Caco-2 (cell line): ENCODE results near the gene HID1. TPM values are rescaled to one million over a fixed set of nuclear protein-coding genes. Genes with fewer than 3 reads are reported as not detected.

Source experiments
- BruUV-seq: library from RNA; stranded (reverse); fragments of 400-500 nt; replicated peaks from 2 replicates; lab custom pipeline; 2021; lab: Mats Ljungman, UMichigan
- CTCF ChIA-PET: fragments of 300-600 bp; sonication (Branson Sonifier 250); formaldehyde crosslinking; loops from one replicate; lab custom pipeline; 2022; ENCODE audit warnings: antibody characterized with exemption; lab: Charles Lee
- POLR2A ChIA-PET: fragments of 300-600 bp; sonication (Branson Sonifier 250); formaldehyde crosslinking; loops from one replicate; lab custom pipeline; 2022; ENCODE audit warnings: antibody characterized with exemption; lab: Charles Lee
- DNase-seq, 2 experiments: peaks; one replicate each; pipeline versions ENCODE4 v3.0.0 to v3.0.0-alpha.2; 2020 to 2022
- H3K27me3 ChIP-seq: replicated peaks from 2 replicates; pipeline ENCODE4 v1.6.0; 2011; ENCODE audit warnings: low read length; ENCODE audit not compliant: control insufficient read depth, insufficient read depth
- H3K36me3 ChIP-seq: 2 replicates; pipeline ENCODE4 v1.5.1; 2011; ENCODE audit warnings: low read length; ENCODE audit not compliant: control insufficient read depth, insufficient read depth
- H3K4me1 ChIP-seq: fragments of 250-450 bp; sonication (Bioruptor Pico); 2 replicates; pipeline ENCODE4 v1.5.1; 2020; ENCODE audit warnings: mild to moderate bottlenecking
- H3K4me3 ChIP-seq: 2 replicates; pipeline ENCODE4 v1.5.1; 2011; ENCODE audit warnings: low read depth, mild to moderate bottlenecking, control low read depth, low read length
- H3K9me3 ChIP-seq: fragments of 250-450 bp; sonication (Bioruptor Pico); 2 replicates; pipeline ENCODE4 v1.5.1; 2020; ENCODE audit warnings: mild to moderate bottlenecking, moderate library complexity
- H3K27ac Mint-ChIP-seq: one replicate; pipeline ENCODE4 v1.8.0; 2022; ENCODE audit warnings: mixed read lengths; ENCODE audit not compliant: unreplicated experiment
- H3K27me3 Mint-ChIP-seq: one replicate; pipeline ENCODE4 v1.8.0; 2022; ENCODE audit warnings: mixed read lengths; ENCODE audit not compliant: insufficient read depth, unreplicated experiment
- H3K36me3 Mint-ChIP-seq: one replicate; pipeline ENCODE4 v1.8.0; 2022; ENCODE audit warnings: mild to moderate bottlenecking, mixed read lengths; ENCODE audit not compliant: insufficient read depth, unreplicated experiment
- H3K4me1 Mint-ChIP-seq: one replicate; pipeline ENCODE4 v1.8.0; 2022; ENCODE audit warnings: low read depth, mixed read lengths; ENCODE audit not compliant: unreplicated experiment
- H3K4me3 Mint-ChIP-seq: one replicate; pipeline ENCODE4 v1.8.0; 2022; ENCODE audit warnings: mild to moderate bottlenecking, moderate library complexity, mixed read lengths; ENCODE audit not compliant: unreplicated experiment
- H3K9me3 Mint-ChIP-seq: one replicate; pipeline ENCODE4 v1.8.0; 2022; ENCODE audit warnings: mixed read lengths; ENCODE audit not compliant: unreplicated experiment
- CTCF ChIP-seq, 2 experiments: fragments of 200-600 bp in 1 of 2; IDR thresholded peaks; 1 replicate in 1 of 2; 2 replicates in 1 of 2; pipeline versions ENCODE4 v1.5.1 to v1.8.0; 2011 to 2022; ENCODE audit warnings: antibody characterized with exemption in 1 of 2, control low read depth in 1 of 2, inconsistent platforms in 1 of 2, low read depth in 1 of 2, low read length in 1 of 2, mild to moderate bottlenecking in 1 of 2, moderate library complexity in 1 of 2; ENCODE audit not compliant: insufficient read depth in 1 of 2, severe bottlenecking in 1 of 2, unreplicated experiment in 1 of 2
- intact Hi-C: fragments of 100-400 bp; cut with micrococcal nuclease; formaldehyde crosslinking; loops from one replicate; pipeline ENCODE4 v1.10.0; 2022; ENCODE audit not compliant: unreplicated experiment
- total RNA-seq: library from RNA; stranded (reverse); gene quantifications from 2 replicates; pipeline ENCODE4 v1.2.3, GENCODE V29; 2022

The HID1 gene
- total RNA-seq, 1 experiment from 2014 or later = 29.8 TPM

GRCh38 chr17:74962622-74963394 is 9.8 kb downstream of the HID1 start:
- POLR2A ChIA-PET = interaction anchor here (0.6 to 2.3 kb wide), 3 partner anchors 25 to 206 kb away, joined by 8 to 18 read pairs (median 13); partner anchors contain the start of genes CDR2L and MRPL58
- H3K27me3 Mint-ChIP-seq = no peaks in the 10 kb centered on the region
- no TSS peak for BruUV-seq

GRCh38 chr17:74961657-74962350 is 10.8 kb downstream of the HID1 start:
- Histone ChIP-seq H3K36me3 (peaks cover 1% of the 10 kb centered on the region; the same call in 1 of the 2 replicates), H3K27me3 (no peaks in the 10 kb centered on the region), H3K9me3 (no peaks in the 10 kb centered on the region), H3K4me3 (no peak overlapping the region), H3K4me1 (0 out of 2 replicates have a peak, but pooled peaks cover 3% of the 10 kb centered on the region)
- Mint-ChIP-seq H3K9me3 (no peaks in the 10 kb centered on the region), H3K27ac (no peak overlapping the region), H3K4me3 (no peak overlapping the region), H3K27me3 (no peaks in the 10 kb centered on the region), H3K36me3 (peaks cover 18% of the 10 kb centered on the region), H3K4me1 (peaks cover 21% of the 10 kb centered on the region)
- TF ChIP-seq CTCF (IDR thresholded peaks at IDR 0.05; ENCODE audit: insufficient read depth in 1 of 2, low read depth in 1 of 2, low read length in 1 of 2, severe bottlenecking in 1 of 2, unreplicated experiment in 1 of 2) = peak; percentile 70 to 86
- intact Hi-C loops = loop anchor here (1.0 kb wide), 4 partner anchors 20 to 73 kb away; partner anchors contain the start of gene MRPL58
- CTCF ChIA-PET = interaction anchor here (0.6 to 3.9 kb wide), 34 partner anchors 10 to 240 kb away, joined by 3 to 86 read pairs (median 6); partner anchors contain the start of genes ATP5PD, CDR2L, FDXR and HID1
- POLR2A ChIA-PET = interaction anchor here (0.6 to 2.3 kb wide), 7 partner anchors 11 to 204 kb away, joined by 3 to 18 read pairs (median 4); partner anchors contain the start of genes CDR2L, HID1 and MRPL58
- BruUV-seq = no TSS peak
- peak; percentile 90 to 93 for DNase-seq

More at GRCh38 chr17:74962622-74963394, 9.8 kb downstream of the HID1 start:
- DNase-seq = no peak
- Mint-ChIP-seq H3K4me3 (no peak overlapping the region), H3K27ac (no peak overlapping the region), H3K9me3 (no peaks in the 10 kb centered on the region), H3K4me1 (peaks cover 21% of the 10 kb centered on the region), H3K36me3 (peaks cover 18% of the 10 kb centered on the region)
- Histone ChIP-seq H3K4me1 (peaks cover 7% of the 10 kb centered on the region), H3K36me3 (peaks cover 1% of the 10 kb centered on the region; the same call in 1 of the 2 replicates), H3K9me3 (no peaks in the 10 kb centered on the region), H3K27me3 (no peaks in the 10 kb centered on the region), H3K4me3 (no peak overlapping the region)
- intact Hi-C loops = no loop called here
- CTCF ChIA-PET = interaction anchor here (0.9 to 3.9 kb wide), 17 partner anchors 10 to 239 kb away, joined by 3 to 86 read pairs (median 7); partner anchors contain the start of genes CDR2L, HID1, MRPL58 and OTOP3
- no peak for TF ChIP-seq CTCF (IDR thresholded peaks at IDR 0.05; ENCODE audit: insufficient read depth in 1 of 2, low read depth in 1 of 2, low read length in 1 of 2, severe bottlenecking in 1 of 2, unreplicated experiment in 1 of 2)
